Medulla oblongata (tissue), 1 donor: ENCODE data around the gene RPTOR.
A peak's percentile ranks its signal among the peaks of the same experiment; 100 is the strongest.

Source experiments
- DNase-seq: peaks from one replicate; pipeline ENCODE4 v3.0.0-alpha.2; 2015; ENCODE audit errors: extremely low spot score

The RPTOR gene

DNA sequence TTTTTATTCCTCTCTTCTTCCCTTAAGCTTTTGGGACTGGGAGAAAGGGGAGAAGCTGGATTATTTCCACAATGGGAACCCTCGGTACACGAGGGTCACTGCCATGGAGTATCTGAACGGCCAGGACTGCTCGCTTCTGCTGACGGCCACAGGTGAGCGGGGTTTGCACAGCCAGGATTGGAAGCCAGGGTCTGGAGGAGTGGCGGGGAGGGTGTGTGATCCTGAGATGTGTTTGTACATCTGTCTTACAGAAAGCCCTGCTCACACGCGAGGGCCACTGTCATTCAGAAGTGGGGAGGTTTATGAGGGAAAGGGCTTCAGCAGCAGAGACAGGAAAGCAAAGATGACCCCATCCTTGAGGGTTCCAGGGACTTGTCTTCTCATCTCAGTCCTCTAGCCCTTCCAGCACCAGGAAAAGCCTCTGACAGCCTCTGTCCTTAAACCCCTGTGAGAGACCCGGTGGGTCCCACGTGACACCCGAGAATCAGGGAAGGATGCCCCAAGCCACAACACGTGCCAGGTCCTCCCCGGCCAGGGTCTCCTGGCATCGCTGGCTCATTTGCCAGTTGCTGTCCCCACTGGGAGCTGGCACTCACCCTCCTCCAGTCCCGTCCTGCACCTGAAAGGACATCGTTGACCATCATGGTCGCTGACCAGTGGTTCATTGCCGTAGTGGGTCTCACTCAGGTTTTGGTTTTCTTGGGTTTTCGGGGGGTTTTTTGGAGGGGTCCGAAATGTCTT is 402.7 kb downstream of the RPTOR start:
- DNase-seq: no peak

- DNase-seq: no peak
These were observed 403.7 kb downstream of the RPTOR start for GRCh38 chr17:80948019-80948975.

- DNase-seq: no peak
These were observed 404.4 kb downstream of the RPTOR start for GRCh38 chr17:80948976-80949450.

DNA sequence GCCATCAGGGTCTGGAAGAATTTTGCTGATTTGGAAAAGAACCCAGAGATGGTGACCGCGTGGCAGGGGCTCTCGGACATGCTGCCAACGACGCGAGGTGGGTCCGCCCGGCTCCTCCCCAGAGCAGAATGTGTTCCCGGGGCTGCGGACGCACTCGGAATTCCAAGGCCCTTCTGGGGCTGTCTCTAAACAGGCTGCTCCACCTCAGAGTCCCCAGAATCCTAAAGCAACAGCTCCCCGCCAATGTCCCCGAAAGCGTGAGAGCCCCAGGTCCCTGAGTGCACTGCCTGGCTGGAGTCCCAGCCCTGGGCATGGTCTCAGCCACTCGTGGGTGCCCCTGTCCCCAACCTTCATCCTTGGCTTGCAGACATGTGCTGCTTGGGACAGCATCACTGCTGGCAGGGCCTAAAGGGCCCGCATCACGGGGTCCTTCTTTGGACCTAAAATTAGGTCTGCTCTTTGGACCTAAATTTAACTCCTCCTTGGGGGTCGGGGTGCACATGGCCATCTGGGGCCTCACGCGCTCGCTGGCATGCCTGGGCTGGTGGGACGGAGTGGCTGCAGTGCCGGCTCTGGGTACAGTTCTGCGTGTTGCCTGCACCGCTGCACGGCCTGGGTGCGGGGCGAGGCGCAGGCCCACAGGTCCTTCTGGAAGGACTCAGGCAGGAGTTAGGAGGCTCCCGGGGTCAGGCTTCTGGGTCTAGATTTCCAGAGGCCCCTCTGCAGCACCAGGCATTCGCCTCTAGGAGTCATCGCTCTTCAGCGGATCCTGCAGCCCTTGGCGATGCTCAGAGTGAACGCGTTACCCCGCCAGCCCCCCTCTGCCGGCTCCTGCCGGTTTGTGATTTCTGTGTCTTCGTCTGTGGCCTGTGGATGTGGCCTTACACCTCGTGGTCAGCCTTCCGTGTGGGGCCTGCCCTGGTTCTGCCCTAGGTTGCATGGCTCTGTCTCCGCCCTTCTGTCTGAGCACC is 405.1 kb downstream of the RPTOR start:
- no peak for DNase-seq

GRCh38 chr17:80950466-80951120 is 406.0 kb downstream of the RPTOR start:
- no peak for DNase-seq

- DNase-seq: no peak
These were observed 406.8 kb downstream of the RPTOR start for GRCh38 chr17:80951121-80952090.

DNA sequence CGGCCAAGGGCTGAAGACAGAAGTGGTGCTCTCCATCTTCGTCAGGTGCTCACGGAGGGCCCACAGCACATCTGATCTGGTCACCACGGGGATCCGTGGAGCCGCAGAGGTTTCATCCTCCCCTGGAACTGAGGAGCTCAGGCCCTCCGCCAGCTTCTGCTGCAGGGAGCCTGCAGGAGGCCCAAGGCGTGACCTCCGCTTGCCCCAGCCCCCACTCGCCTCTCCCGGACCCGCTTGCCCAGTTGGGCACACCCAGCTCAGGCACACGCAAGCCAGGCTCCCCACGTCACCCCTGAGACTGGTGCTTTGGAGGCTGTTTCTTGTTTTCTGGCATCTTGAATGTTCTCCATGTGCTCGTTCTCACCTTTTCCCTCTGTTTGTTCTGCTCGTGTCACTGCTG is 407.7 kb downstream of the RPTOR start:
- DNase-seq: no peak

GRCh38 chr17:80953471-80954315 is 409.1 kb downstream of the RPTOR start:
- no peak for DNase-seq

- DNase-seq: no peak
These were observed 410.4 kb downstream of the RPTOR start for GRCh38 chr17:80955078-80955477.

DNA sequence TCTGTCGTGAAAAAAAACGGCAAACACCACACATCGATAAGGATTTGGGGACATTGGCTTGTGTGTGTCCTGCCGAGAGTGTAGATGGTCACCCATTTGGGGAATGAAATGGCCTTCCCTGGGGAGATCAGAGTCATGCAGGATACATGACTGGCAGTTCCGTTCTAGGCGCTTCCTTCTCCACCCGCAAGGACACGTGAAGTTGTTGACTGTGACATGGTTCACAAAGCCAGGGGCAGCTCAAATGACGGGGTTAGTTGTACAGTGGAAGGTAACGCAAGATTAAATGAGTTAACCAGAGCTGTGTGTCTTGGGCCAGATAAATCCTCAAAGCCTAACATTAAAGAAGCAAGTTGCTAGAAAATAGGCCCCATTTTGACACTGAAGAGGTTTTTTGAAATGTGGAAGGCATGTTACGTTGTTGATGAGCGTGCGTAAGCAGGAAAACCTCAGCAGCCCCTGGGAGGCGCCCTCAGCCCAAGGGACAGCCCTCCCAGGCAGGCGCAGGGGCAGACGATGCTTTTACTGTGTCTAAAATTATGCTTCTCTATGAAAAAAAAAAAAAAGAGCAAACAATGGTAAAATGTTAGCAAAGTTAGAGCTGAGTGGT is 411.1 kb downstream of the RPTOR start:
- DNase-seq: no peak

GRCh38 chr17:80956321-80957190 is 411.9 kb downstream of the RPTOR start:
- no peak for DNase-seq

- no peak for DNase-seq
These were observed 412.9 kb downstream of the RPTOR start for GRCh38 chr17:80957461-80957941.

DNA sequence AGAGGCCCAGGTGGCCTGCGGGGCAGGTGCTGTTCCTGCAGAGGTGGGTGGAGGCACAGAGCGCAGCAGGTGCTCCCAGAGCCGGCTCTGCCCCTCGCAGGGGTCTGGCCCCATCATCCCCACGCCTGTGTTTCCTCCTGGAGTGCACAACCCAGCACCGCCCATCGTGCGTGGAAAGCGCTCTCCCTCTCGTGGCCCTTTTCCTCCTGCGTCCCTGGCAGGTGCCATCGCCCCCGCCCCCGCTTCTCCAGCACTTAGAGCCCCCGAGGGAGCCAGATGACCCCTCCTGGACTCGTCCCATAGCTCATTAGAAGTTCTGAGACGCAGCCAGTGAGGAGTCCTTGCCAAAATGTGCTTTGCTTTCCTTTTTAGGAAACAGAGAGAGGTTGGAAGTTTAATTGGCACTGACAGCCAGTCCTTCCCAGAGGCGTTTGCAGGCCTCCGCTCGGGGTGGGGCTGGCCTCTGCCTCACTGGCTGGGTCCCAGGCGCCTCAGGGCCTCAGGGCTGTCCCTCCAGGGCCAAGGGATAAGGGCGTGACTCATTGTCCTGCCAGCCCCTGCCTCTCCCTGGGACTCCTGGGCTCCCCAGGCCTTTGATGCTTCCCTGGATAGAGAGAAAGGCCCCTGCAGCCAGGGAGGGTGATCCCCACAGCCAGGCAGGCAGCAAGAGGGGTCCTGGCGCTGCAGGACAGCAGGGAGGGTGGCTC is 414.8 kb downstream of the RPTOR start:
- peak; percentile 80 for DNase-seq

GRCh38 chr17:80960037-80960796 is 415.6 kb downstream of the RPTOR start:
- no peak for DNase-seq

GRCh38 chr17:80960797-80961452 is 416.3 kb downstream of the RPTOR start:
- DNase-seq: no peak
